SK-N-SH treated with all-trans-retinoic acid at 6 μM for 48 hours (cell line): ENCODE results near the gene ZNF892.
"Not testable (repeated sequence)": the region's sequence is repeated elsewhere in the genome, so short reads cannot be mapped to it uniquely, and the experiment has no call there.

Experiments
- ATAC-seq: fragments of 200-7000 bp; cut with Tn5 transposase; 3 replicates; pipeline ENCODE4 v1.9.1; 2020; ENCODE audit warnings: mild to moderate bottlenecking, moderate library complexity
- ARNTL ChIP-seq: fragments of 450-650 bp; formaldehyde crosslinking; IDR thresholded peaks from 2 replicates; pipeline ENCODE4 v1.5.0; 2020; ENCODE audit warnings: low read depth, mild to moderate bottlenecking, moderate library complexity, borderline replicate concordance
- BACH2 ChIP-seq: fragments of 250-450 bp; sonication (Bioruptor Pico); IDR thresholded peaks from 2 replicates; pipeline ENCODE4 v1.9.0; 2021; ENCODE audit warnings: mild to moderate bottlenecking, borderline replicate concordance
- CSDC2 ChIP-seq: fragments of 250-450 bp; sonication (Bioruptor Pico); IDR thresholded peaks from 2 replicates; pipeline ENCODE4 v1.5.0; 2020; ENCODE audit warnings: mild to moderate bottlenecking, moderate library complexity
- CSRNP3 ChIP-seq: fragments of 250-450 bp; sonication (Bioruptor Pico); IDR thresholded peaks from 2 replicates; pipeline ENCODE4 v1.5.1; 2021; ENCODE audit warnings: mild to moderate bottlenecking, moderate library complexity
- GLIS3 ChIP-seq: fragments of 250-450 bp; sonication (Bioruptor Pico); IDR thresholded peaks from 2 replicates; pipeline ENCODE4 v1.5.0; 2020; ENCODE audit warnings: mild to moderate bottlenecking, moderate library complexity
- ISL1 ChIP-seq: fragments of 250-450 bp; sonication (Bioruptor Pico); IDR thresholded peaks from 2 replicates; pipeline ENCODE4 v2.1.2; 2022; ENCODE audit warnings: mild to moderate bottlenecking, moderate library complexity
- PATZ1 ChIP-seq: fragments of 250-450 bp; sonication (Bioruptor Pico); IDR thresholded peaks from 2 replicates; pipeline ENCODE4 v1.8.0; 2020; ENCODE audit warnings: mild to moderate bottlenecking, moderate library complexity, borderline replicate concordance
- POU6F1 ChIP-seq: fragments of 250-450 bp; sonication (Bioruptor Pico); IDR thresholded peaks from 2 replicates; pipeline ENCODE4 v1.8.0; 2021; ENCODE audit warnings: low read depth, mild to moderate bottlenecking, moderate library complexity, borderline replicate concordance
- RARB ChIP-seq: fragments of 250-450 bp; sonication (Bioruptor Pico); IDR thresholded peaks from 2 replicates; pipeline ENCODE4 v1.8.0; 2021; ENCODE audit warnings: mild to moderate bottlenecking, moderate library complexity
- SNAI2 ChIP-seq: fragments of 250-450 bp; sonication (Bioruptor Pico); IDR thresholded peaks from 2 replicates; pipeline ENCODE4 v1.5.0; 2020; ENCODE audit warnings: mild to moderate bottlenecking, moderate library complexity
- TCF4 ChIP-seq: fragments of 250-450 bp; sonication (Bioruptor Pico); IDR thresholded peaks from 2 replicates; pipeline ENCODE4 v1.8.0; 2021; ENCODE audit warnings: mild to moderate bottlenecking, moderate library complexity, borderline replicate concordance
- TOX ChIP-seq: fragments of 250-450 bp; sonication (Bioruptor Pico); IDR thresholded peaks from 2 replicates; pipeline ENCODE4 v1.8.0; 2021; ENCODE audit warnings: mild to moderate bottlenecking, moderate library complexity, borderline replicate concordance
- TSHZ2 ChIP-seq: fragments of 250-450 bp; sonication (Bioruptor Pico); IDR thresholded peaks from 2 replicates; pipeline ENCODE4 v1.5.0; 2020; ENCODE audit warnings: mild to moderate bottlenecking, moderate library complexity
- ZC3H10 ChIP-seq: fragments of 250-450 bp; sonication (Bioruptor Pico); IDR thresholded peaks from 2 replicates; pipeline ENCODE4 v1.5.1; 2021; ENCODE audit warnings: mild to moderate bottlenecking, moderate library complexity
- ZFP3 ChIP-seq: fragments of 250-450 bp; sonication (Bioruptor Pico); IDR thresholded peaks from 2 replicates; pipeline ENCODE4 v1.5.0; 2020; ENCODE audit warnings: mild to moderate bottlenecking, moderate library complexity
- ZFP30 ChIP-seq: fragments of 450-650 bp; formaldehyde crosslinking; IDR thresholded peaks from 2 replicates; pipeline ENCODE4 v1.5.0; 2022; ENCODE audit warnings: mild to moderate bottlenecking, moderate library complexity
- ZNF565 ChIP-seq: fragments of 450-650 bp; formaldehyde crosslinking; conservative IDR thresholded peaks from 2 replicates; pipeline ENCODE4 v1.5.0; 2020; ENCODE audit warnings: low read depth, mild to moderate bottlenecking, moderate library complexity
- ZNF70 ChIP-seq: fragments of 450-650 bp; formaldehyde crosslinking; IDR thresholded peaks from 2 replicates; pipeline ENCODE4 v1.5.0; 2020; ENCODE audit warnings: mild to moderate bottlenecking, moderate library complexity
- ZNF8 ChIP-seq: fragments of 450-650 bp; formaldehyde crosslinking; IDR thresholded peaks from 2 replicates; pipeline ENCODE4 v1.5.0; 2020; ENCODE audit warnings: mild to moderate bottlenecking, moderate library complexity
- TF ChIP-seq, protein P1 (sequence below): fragments of 250-450 bp; sonication (Bioruptor Pico); IDR thresholded peaks from 2 replicates; pipeline ENCODE4 v1.5.1; 2020; ENCODE audit warnings: low read depth, mild to moderate bottlenecking, moderate library complexity

Gene ZNF892

GRCh38 chr2:95240091-95240490, 32.8 kb downstream of the ZNF892 start:
- no peak for ATAC-seq
- TF ChIP-seq RARB (CRISPR knock-in tag) (no peak), TOX (CRISPR knock-in tag) (no peak), ZFP30 (CRISPR knock-in tag) (no peak), ZFP3 (no peak), SNAI2 (CRISPR knock-in tag) (no peak), CSRNP3 (CRISPR knock-in tag) (no peak), POU6F1 (CRISPR knock-in tag) (no peak), TCF4 (CRISPR knock-in tag) (no peak), ARNTL (no peak), ZNF565 (CRISPR knock-in tag) (no peak), GLIS3 (CRISPR knock-in tag) (no peak), ZC3H10 (CRISPR knock-in tag) (no peak), PATZ1 (CRISPR knock-in tag) (no peak), ISL1 (CRISPR knock-in tag) (no peak), BACH2 (CRISPR knock-in tag) (no peak), CSDC2 (no peak), ZNF8 (no peak), ZNF70 (CRISPR knock-in tag) (no peak), TSHZ2 (CRISPR knock-in tag) (no peak)
- TF ChIP-seq, protein P1, sequence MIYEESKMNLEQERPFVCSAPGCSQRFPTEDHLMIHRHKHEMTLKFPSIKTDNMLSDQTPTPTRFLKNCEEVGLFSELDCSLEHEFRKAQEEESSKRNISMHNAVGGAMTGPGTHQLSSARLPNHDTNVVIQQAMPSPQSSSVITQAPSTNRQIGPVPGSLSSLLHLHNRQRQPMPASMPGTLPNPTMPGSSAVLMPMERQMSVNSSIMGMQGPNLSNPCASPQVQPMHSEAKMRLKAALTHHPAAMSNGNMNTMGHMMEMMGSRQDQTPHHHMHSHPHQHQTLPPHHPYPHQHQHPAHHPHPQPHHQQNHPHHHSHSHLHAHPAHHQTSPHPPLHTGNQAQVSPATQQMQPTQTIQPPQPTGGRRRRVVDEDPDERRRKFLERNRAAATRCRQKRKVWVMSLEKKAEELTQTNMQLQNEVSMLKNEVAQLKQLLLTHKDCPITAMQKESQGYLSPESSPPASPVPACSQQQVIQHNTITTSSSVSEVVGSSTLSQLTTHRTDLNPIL, result no peak

GRCh38 chr2:95240556-95240955, 33.2 kb downstream of the ZNF892 start:
- no peak for ATAC-seq
- TF ChIP-seq TOX (CRISPR knock-in tag), result no peak

DNA sequence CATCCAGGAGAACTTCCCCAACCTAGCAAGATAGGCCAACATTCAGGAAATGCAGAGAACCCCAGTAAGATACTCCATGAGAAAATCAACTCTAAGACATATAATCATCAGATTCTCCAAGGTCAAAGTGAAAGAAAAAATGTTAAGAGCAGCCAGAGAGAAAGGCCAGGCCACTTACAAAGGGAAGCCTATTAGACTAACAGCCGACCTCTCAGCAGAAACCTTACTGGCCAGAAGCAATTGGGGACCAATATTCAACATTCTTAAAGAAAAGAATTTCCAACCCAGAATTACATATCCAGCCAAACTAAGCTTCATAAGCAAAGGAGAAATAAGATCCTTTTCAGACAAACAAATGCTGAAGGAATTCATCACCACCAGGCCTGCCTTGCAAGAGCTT, 34.8 kb downstream of the ZNF892 start:
- not testable (repeated sequence) for ATAC-seq
